Activated B cell treated with CpG ODN at 0.5 μM for 24 hours (primary cell): ENCODE data around the gene UGT3A1. TPM values are rescaled to one million over a fixed set of nuclear protein-coding genes. Genes with fewer than 3 reads are reported as not detected.

Experiments
- ATAC-seq: fragments of 200-7000 bp; cut with Tn5 transposase; one replicate; pipeline ENCODE4 v1.10.0; 2021; ENCODE audit warnings: low read depth, mild to moderate bottlenecking, moderate library complexity
- CTCF ChIA-PET: fragments of 350-600 bp; sonication (Branson Sonifier 250); formaldehyde crosslinking; loops from one replicate; lab custom pipeline; 2021; ENCODE audit warnings: antibody characterized with exemption; lab: Charles Lee
- POLR2A ChIA-PET: fragments of 350-600 bp; sonication (Branson Sonifier 250); formaldehyde crosslinking; loops from one replicate; lab custom pipeline; 2021; ENCODE audit warnings: antibody characterized with exemption; lab: Charles Lee
- DNase-seq: peaks from one replicate; pipeline ENCODE4 v3.0.0; 2022
- H3K27ac Mint-ChIP-seq: one replicate; pipeline ENCODE4 v1.8.0; 2020; ENCODE audit warnings: mixed read lengths
- H3K27me3 Mint-ChIP-seq: one replicate; pipeline ENCODE4 v1.8.0; 2021; ENCODE audit warnings: mixed read lengths
- H3K36me3 Mint-ChIP-seq: one replicate; pipeline ENCODE4 v1.8.0; 2021; ENCODE audit warnings: low read depth, mixed read lengths
- H3K4me1 Mint-ChIP-seq: one replicate; pipeline ENCODE4 v1.8.0; 2021; ENCODE audit warnings: mixed read lengths
- H3K4me3 Mint-ChIP-seq: one replicate; pipeline ENCODE4 v1.8.0; 2020; ENCODE audit warnings: mild to moderate bottlenecking, mixed read lengths
- H3K9me3 Mint-ChIP-seq: one replicate; pipeline ENCODE4 v1.8.0; 2020; ENCODE audit warnings: mixed read lengths
- CTCF ChIP-seq: fragments of 200-600 bp; IDR thresholded peaks from one replicate; pipeline ENCODE4 v1.8.0; 2022; ENCODE audit warnings: antibody characterized with exemption, mild to moderate bottlenecking
- intact Hi-C: fragments of 100-400 bp; cut with micrococcal nuclease; formaldehyde crosslinking; loops from one replicate; pipeline ENCODE4 v1.15.1; 2024
- total RNA-seq: library from RNA; stranded (reverse); gene quantifications from 2 replicates; pipeline ENCODE4 v1.2.3, GENCODE V29; 2022

UGT3A1 gene
- total RNA-seq, 1 donor from 2014 or later = not detected

GRCh38 chr5:36017622-36018021 is 26.4 kb upstream of the UGT3A1 start:
- no peak for DNase-seq
- no peak overlapping the region for H3K4me3 Mint-ChIP-seq
- TF ChIP-seq CTCF = no peak
- no peak for ATAC-seq
- POLR2A ChIA-PET = no interaction called here
- no peaks in the 10 kb centered on the region for H3K27me3 Mint-ChIP-seq
- H3K9me3 Mint-ChIP-seq = peaks cover 27% of the 10 kb centered on the region
- CTCF ChIA-PET = no interaction called here
- intact Hi-C loops = no loop called here
- H3K4me1 Mint-ChIP-seq = no peaks in the 10 kb centered on the region
- no peaks in the 10 kb centered on the region for H3K36me3 Mint-ChIP-seq
- H3K27ac Mint-ChIP-seq = no peak overlapping the region

- TF ChIP-seq CTCF = no peak
- CTCF ChIA-PET = no interaction called here
- POLR2A ChIA-PET = no interaction called here
- Mint-ChIP-seq H3K4me1 (no peaks in the 10 kb centered on the region), H3K36me3 (no peaks in the 10 kb centered on the region), H3K27ac (no peak overlapping the region), H3K4me3 (no peak overlapping the region), H3K27me3 (no peaks in the 10 kb centered on the region), H3K9me3 (peaks cover 32% of the 10 kb centered on the region)
- intact Hi-C loops = no loop called here
- no peak for ATAC-seq
- no peak for DNase-seq
These were observed 25.8 kb upstream of the UGT3A1 start for GRCh38 chr5:36017004-36017403.

GRCh38 chr5:36013182-36013581 is 22.0 kb upstream of the UGT3A1 start:
- TF ChIP-seq CTCF = no peak
- ATAC-seq (no peak), DNase-seq (no peak)
- H3K36me3 Mint-ChIP-seq = no peaks in the 10 kb centered on the region
- H3K4me1 Mint-ChIP-seq = no peaks in the 10 kb centered on the region
- H3K27me3 Mint-ChIP-seq = no peaks in the 10 kb centered on the region
- CTCF ChIA-PET = no interaction called here
- intact Hi-C loops = no loop called here
- H3K27ac Mint-ChIP-seq = no peak overlapping the region
- no peak overlapping the region for H3K4me3 Mint-ChIP-seq
- peaks cover 40% of the 10 kb centered on the region for H3K9me3 Mint-ChIP-seq
- POLR2A ChIA-PET = no interaction called here

- POLR2A ChIA-PET = no interaction called here
- Mint-ChIP-seq H3K36me3 (no peaks in the 10 kb centered on the region), H3K9me3 (peaks cover 27% of the 10 kb centered on the region), H3K27ac (no peak overlapping the region), H3K27me3 (no peaks in the 10 kb centered on the region), H3K4me1 (no peaks in the 10 kb centered on the region), H3K4me3 (no peak overlapping the region)
- ATAC-seq (no peak), DNase-seq (no peak)
- no peak for TF ChIP-seq CTCF
- intact Hi-C loops = no loop called here
- CTCF ChIA-PET = no interaction called here
These were observed 18.5 kb upstream of the UGT3A1 start for GRCh38 chr5:36009698-36010097.

GRCh38 chr5:36007366-36007765 is 16.2 kb upstream of the UGT3A1 start:
- H3K4me3 Mint-ChIP-seq = no peak overlapping the region
- intact Hi-C loops = no loop called here
- ChIA-PET CTCF (no interaction called here), POLR2A (no interaction called here)
- H3K27ac Mint-ChIP-seq = no peak overlapping the region
- ATAC-seq = no peak
- no peak for DNase-seq
- no peaks in the 10 kb centered on the region for H3K36me3 Mint-ChIP-seq
- H3K9me3 Mint-ChIP-seq = peaks cover 12% of the 10 kb centered on the region
- H3K4me1 Mint-ChIP-seq = no peaks in the 10 kb centered on the region
- TF ChIP-seq CTCF = no peak
- no peaks in the 10 kb centered on the region for H3K27me3 Mint-ChIP-seq
